Thoracic aorta (tissue), 2 donors: ENCODE measurements around the gene TMCO4. TPM values are rescaled to one million over a fixed set of nuclear protein-coding genes. Genes with fewer than 3 reads are reported as not detected.
"Not testable (repeated sequence)": the region's sequence is repeated elsewhere in the genome, so short reads cannot be mapped to it uniquely, and the experiment has no call there.

Experiments used
- ATAC-seq: fragments of 150-250 bp; one replicate; pipeline ENCODE4 v1.8.0; 2017; ENCODE audit warnings: low read depth; ENCODE audit not compliant: insufficient number of reproducible peaks, low FRiP score
- DNase-seq: peaks from one replicate; pipeline ENCODE4 v3.0.0-alpha.2; 2020; ENCODE audit warnings: low spot score
- H3K27ac ChIP-seq, 2 donors: fragments of 200-600 bp; sonication (generic); 1 replicate in 1 of 2; 2 replicates in 1 of 2; pipeline ENCODE4 v1.5.1; 2016; ENCODE audit warnings: mild to moderate bottlenecking in 2 of 2, moderate library complexity in 2 of 2
- H3K27me3 ChIP-seq: fragments of 200-600 bp; sonication (generic); replicated peaks from 2 replicates; pipeline ENCODE4 v1.6.0; 2016; ENCODE audit warnings: mild to moderate bottlenecking; ENCODE audit not compliant: insufficient read depth
- H3K36me3 ChIP-seq: fragments of 200-600 bp; sonication (generic); one replicate; pipeline ENCODE4 v1.5.1; 2016
- H3K4me1 ChIP-seq, 2 donors: fragments of 200-600 bp; sonication (generic); 1 replicate in 1 of 2; 2 replicates in 1 of 2; pipeline versions ENCODE4 v1.5.1 to v1.6.0; 2016; ENCODE audit warnings: low read depth in 2 of 2, mild to moderate bottlenecking in 1 of 2; ENCODE audit not compliant: control insufficient read depth in 1 of 2
- H3K4me3 ChIP-seq: fragments of 200-600 bp; sonication (generic); 2 replicates; pipeline ENCODE4 v1.5.1; 2016; ENCODE audit warnings: mild to moderate bottlenecking
- H3K9me3 ChIP-seq: fragments of 200-600 bp; sonication (generic); 2 replicates; pipeline ENCODE4 v1.5.1; 2016
- total RNA-seq, 2 donors: library from RNA; depleted of rRNA; stranded (reverse); fragments of >200 nt; gene quantifications; one replicate each; pipeline versions ENCODE4 v1.1.0 to v1.2.3, GENCODE V29; 2016
- TF ChIP-seq, protein P1 (sequence below): fragments of 200-600 bp; sonication (generic); IDR thresholded peaks from one replicate; pipeline ENCODE4 v1.5.1; 2019; ENCODE audit warnings: antibody characterized with exemption

Gene TMCO4
- total RNA-seq, 2 donors from 2014 or later: 33.2 to 33.4 TPM

DNA sequence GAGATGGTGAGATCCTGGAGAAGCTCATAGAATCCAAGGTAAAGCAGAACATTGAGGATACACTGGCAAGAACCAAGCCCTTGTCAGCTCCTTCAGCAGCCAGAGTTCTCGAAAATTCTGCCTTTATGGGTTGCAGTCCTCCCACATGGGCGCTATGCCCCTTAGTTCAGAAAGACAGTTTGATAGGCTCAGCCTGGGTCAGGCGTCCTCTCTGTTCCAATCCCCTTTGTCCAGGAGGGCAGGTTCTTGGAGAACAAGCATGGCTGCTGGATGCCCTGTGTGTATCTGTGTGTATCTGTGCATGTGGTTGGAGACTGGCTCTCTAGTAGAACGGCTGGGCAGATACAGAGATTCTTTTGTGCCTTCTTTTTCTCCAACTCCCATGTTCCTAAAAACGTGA, 163.7 kb downstream of the TMCO4 start:
- no peak for DNase-seq
- no peaks in the 10 kb centered on the region for H3K36me3 ChIP-seq
- H3K4me3 ChIP-seq: no peak overlapping the region
- H3K9me3 ChIP-seq: no peaks in the 10 kb centered on the region
- H3K4me1 ChIP-seq: peaks cover 0 to 12% of the 10 kb centered on the region in 2 donors
- TF ChIP-seq, protein P1, sequence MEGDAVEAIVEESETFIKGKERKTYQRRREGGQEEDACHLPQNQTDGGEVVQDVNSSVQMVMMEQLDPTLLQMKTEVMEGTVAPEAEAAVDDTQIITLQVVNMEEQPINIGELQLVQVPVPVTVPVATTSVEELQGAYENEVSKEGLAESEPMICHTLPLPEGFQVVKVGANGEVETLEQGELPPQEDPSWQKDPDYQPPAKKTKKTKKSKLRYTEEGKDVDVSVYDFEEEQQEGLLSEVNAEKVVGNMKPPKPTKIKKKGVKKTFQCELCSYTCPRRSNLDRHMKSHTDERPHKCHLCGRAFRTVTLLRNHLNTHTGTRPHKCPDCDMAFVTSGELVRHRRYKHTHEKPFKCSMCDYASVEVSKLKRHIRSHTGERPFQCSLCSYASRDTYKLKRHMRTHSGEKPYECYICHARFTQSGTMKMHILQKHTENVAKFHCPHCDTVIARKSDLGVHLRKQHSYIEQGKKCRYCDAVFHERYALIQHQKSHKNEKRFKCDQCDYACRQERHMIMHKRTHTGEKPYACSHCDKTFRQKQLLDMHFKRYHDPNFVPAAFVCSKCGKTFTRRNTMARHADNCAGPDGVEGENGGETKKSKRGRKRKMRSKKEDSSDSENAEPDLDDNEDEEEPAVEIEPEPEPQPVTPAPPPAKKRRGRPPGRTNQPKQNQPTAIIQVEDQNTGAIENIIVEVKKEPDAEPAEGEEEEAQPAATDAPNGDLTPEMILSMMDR: no peak
- peak; percentile 9 for ATAC-seq
- H3K27ac ChIP-seq: peak overlapping the region; percentile 19 to 68
- H3K27me3 ChIP-seq: no peaks in the 10 kb centered on the region

DNA sequence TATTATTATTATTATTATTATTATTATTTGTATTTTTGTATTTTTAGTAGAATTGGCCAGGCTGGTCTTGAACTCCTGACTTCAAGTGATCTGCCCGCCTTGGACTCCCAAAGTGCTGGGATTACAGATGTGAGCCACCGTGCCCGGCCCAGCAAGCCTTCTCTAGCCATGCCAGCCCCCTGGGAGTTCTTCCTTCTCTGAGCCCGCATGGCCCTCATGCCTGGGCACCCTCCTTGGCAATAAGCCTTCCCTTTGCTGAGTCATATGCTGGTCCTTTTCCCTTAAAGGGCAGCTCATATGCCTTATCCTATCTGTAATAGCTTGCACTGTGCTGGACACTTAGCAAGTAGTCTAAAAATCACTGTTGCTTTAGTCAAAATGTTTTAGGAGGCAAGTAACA, 164.1 kb downstream of the TMCO4 start:
- Histone ChIP-seq H3K4me3 (no peak overlapping the region), H3K9me3 (no peaks in the 10 kb centered on the region), H3K4me1 (peaks cover 0 to 10% of the 10 kb centered on the region in 2 donors), H3K27me3 (no peaks in the 10 kb centered on the region), H3K27ac (peak overlapping the region; percentile 19 to 68), H3K36me3 (no peaks in the 10 kb centered on the region)
- ATAC-seq (peak; percentile 64), DNase-seq (peak; percentile 60)
- TF ChIP-seq, protein P1: no peak

DNA sequence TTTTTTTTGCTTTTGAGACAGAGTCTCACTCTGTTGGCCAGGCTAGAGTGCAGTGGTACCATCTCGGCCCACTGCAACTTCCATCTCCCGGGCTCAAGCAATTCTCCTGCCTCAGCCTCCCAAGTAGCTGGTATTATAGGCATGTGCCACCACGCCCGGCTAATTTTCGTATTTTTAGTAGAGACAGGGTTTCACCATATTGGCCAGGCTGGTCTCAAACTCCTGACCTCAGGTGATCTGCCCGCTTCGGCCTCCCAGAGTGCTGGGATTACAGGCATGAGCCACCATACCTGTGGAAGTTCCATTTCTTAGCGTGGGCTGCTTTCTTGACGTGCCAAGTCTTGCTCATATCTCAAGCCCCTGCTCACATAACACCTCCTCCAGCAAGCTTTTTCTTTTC, 164.7 kb downstream of the TMCO4 start:
- H3K9me3 ChIP-seq, H3K36me3 ChIP-seq, H3K27me3 ChIP-seq, H3K4me1 ChIP-seq, ATAC-seq, DNase-seq, H3K4me3 ChIP-seq: not testable (repeated sequence)
- peak overlapping the region in 1 of 2 donors; percentile 68 for H3K27ac ChIP-seq

DNA sequence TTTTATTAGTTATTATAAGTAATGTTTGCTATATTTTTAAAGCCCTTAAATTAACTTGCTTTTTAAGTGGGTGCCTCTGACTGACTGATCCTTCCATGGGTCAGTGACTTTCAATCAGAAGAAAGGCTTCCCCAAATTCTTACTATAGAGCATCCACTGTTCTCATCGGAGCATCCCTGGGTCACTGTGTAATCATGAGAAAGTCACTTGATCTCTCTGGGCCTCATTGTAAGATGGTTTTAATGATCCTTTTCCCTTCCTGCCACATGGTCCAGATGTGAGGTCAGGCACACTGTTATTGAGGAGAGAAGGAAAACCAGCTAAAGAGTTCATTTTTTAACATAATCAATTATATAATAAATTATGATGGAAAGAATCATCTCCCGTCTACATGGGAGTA, 166.6 kb downstream of the TMCO4 start:
- DNase-seq (no peak), ATAC-seq (no peak)
- TF ChIP-seq, protein P1: no peak
- no peaks in the 10 kb centered on the region for H3K27me3 ChIP-seq
- H3K36me3 ChIP-seq: no peaks in the 10 kb centered on the region
- H3K4me3 ChIP-seq: no peak overlapping the region
- no peaks in the 10 kb centered on the region for H3K9me3 ChIP-seq
- H3K4me1 ChIP-seq: peaks cover 4 to 28% of the 10 kb centered on the region in 2 donors
- no peak overlapping the region for H3K27ac ChIP-seq

Other genes starting within 250 kb of the TMCO4 start
- gene NBL1, start 155.6 kb downstream of the TMCO4 start, total RNA-seq: 10 to 100 TPM; 77.0 to 82.0 TPM
- under 1 TPM in 1 of 2 donors, not detected in 1; 0.41 TPM for gene HTR6, start 135.0 kb downstream of the TMCO4 start, total RNA-seq
- gene RNF186, start 15.4 kb upstream of the TMCO4 start, total RNA-seq: not detected
- 1 to 10 TPM; 3.9 to 7.1 TPM for gene OTUD3, start 82.5 kb upstream of the TMCO4 start, total RNA-seq
- gene PLA2G2E, start 123.7 kb upstream of the TMCO4 start, total RNA-seq: not detected
- 100 to 1,000 TPM in 1 of 2 donors, 10 to 100 TPM in 1; 65.1 to 200 TPM for gene PLA2G2A, start 179.7 kb upstream of the TMCO4 start, total RNA-seq